GM12801 (cell line): ENCODE measurements around the gene SHB.

ENCODE experiments used
- CTCF ChIP-seq: IDR thresholded peaks from one replicate; pipeline ENCODE4 v1.5.1; 2011; ENCODE audit warnings: control low read depth; ENCODE audit not compliant: insufficient read length; ENCODE audit errors: extremely low read depth

The SHB gene

GRCh38 chr9:38108326-38108725 is 39.3 kb upstream of the SHB start:
- TF ChIP-seq CTCF, result no peak

GRCh38 chr9:38107811-38108304 is 38.8 kb upstream of the SHB start:
- TF ChIP-seq CTCF, result no peak

- no peak for TF ChIP-seq CTCF
Observed at GRCh38 chr9:38107405-38107804, 38.4 kb upstream of the SHB start.

GRCh38 chr9:38106488-38106887 is 37.5 kb upstream of the SHB start:
- TF ChIP-seq CTCF, result no peak

GRCh38 chr9:38103340-38103739 is 34.3 kb upstream of the SHB start:
- TF ChIP-seq CTCF, result no peak

- TF ChIP-seq CTCF, result no peak
Observed at GRCh38 chr9:38101423-38101822, 32.4 kb upstream of the SHB start.

- no peak for TF ChIP-seq CTCF
Observed at GRCh38 chr9:38096238-38096805, 27.3 kb upstream of the SHB start.
